Measurements from ENCODE around the gene BEST3. TPM values are rescaled to one million over a fixed set of nuclear protein-coding genes. Genes with fewer than 3 reads are reported as not detected.

BEST3 gene
- total RNA-seq = not detected

DNA sequence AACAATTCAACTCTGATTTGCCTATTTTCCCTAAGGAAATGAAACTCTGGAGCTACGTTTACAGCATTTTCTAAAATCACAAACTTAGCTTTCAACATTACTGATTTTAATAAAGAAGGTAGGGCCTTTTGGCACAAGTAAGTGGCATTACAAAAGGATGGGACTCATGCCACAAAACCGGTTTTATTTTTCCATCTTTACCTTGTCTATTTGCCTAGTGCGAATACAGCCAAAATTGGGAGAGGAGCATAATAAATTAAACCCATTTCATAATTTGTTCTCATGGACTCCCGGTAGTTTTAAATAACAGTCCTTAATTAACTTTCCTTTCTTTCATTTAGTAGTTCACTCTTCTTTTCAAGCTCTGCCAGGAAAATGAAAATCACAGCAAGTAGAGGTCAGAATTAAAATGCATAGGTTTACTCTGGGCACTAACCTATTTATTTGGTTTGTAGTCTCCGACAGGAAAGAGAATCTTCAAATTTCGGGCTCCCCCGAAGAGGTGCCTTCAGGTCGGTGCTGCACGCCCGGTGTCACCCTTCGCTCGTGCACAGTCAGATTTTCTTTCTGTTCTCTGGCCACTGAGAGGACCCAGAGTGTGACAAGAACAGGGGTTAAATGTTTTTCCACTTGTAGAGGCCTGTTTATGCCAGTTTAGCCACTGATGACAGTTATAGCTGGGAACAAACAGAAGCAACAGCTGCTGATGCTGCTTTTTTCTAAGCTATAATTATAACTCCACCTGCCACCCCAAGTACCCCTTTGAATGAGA lies at the start of gene BEST3:
Gene BEST3, minus strand, starts transcription at position 535 of the 772 bp plus-strand sequence. CDS start 1,505 bp downstream, outside the sequence.
- POLR2A ChIA-PET = no interaction called here
- DNase-seq = no peak
- Mint-ChIP-seq H3K27me3 (peaks cover 4% of the 10 kb centered on the region), H3K4me1 (no peaks in the 10 kb centered on the region), H3K36me3 (ENCODE audit: low read depth) (no peaks in the 10 kb centered on the region), H3K9me3 (no peaks in the 10 kb centered on the region), H3K4me3 (no peak within 1 kb of the TSS), H3K27ac (no peak within 1 kb of the TSS)
- CTCF ChIA-PET = interaction anchor here (1.2 to 1.4 kb wide), 2 partner anchors 12 to 40 kb away, joined by 3 read pairs; partner anchors contain the start of gene RAB3IP

DNA sequence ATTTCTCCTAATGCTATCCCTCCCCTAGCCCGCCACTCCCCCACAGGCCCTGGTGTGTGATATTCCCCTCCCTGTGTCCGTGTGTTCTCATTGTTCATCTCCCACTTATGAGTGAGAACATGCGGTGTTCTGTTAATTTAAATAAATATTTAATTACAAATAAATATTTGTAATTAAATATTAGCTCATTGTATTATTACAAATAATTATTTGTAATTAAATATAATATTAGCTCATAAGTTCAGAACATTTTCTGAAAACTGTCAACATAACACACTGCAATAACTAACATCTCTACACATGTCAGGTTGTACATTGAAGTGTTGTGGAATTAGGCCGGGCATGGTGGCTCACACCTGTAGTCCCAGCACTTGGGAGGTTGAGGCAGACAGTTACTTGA lies 45.0 kb upstream of the BEST3 start:
- Mint-ChIP-seq H3K4me3 (no peak overlapping the region), H3K27ac (no peak overlapping the region), H3K36me3 (ENCODE audit: low read depth) (no peaks in the 10 kb centered on the region), H3K27me3 (no peaks in the 10 kb centered on the region), H3K9me3 (no peaks in the 10 kb centered on the region), H3K4me1 (peaks cover 17% of the 10 kb centered on the region)
- CTCF ChIA-PET = no interaction called here
- DNase-seq = no peak
- POLR2A ChIA-PET = no interaction called here

DNA sequence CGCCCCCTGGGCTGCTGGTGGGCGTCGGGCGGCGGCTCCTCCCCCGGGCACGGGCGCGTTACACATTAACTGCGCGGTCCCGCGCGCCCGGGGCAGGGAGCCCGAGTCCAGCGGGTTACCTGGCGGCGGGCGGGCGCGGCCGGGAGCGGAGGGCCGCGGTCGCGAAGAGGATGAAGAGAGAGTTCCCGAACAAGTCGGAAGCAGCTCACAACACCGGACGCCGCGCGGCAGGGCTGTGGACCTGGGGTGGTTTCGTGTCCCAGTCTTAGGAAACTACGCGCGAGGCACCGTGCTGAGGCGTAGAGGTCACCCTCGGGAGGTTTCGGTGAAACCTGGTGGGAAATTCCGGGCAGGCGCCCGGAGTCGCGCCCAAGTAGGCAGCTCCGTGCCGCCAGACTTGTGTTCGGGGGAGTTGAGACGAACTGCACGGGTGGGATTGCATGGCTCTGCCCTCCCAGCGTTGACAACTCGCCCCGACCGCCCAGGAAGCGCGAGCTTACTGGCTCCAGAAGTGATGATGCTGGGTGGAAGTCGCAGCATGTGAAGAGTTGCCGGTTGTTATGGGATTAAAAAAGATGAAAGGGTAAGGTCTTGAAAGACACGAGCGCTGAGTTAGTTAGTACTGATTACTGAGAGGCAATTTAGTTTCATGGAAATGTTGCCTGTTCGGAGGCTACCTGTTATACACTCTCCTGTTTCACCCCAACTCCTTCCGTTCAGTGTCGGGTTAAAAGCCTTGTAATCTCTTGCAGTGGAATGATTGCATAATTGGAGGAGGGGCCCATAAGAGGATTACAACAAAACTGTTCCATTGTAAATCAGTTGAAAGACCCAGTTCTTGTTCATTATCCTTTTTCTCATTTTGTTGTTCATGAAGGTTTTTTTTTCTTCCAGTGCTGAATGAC lies 40.4 kb upstream of the BEST3 start:
- H3K36me3 Mint-ChIP-seq (ENCODE audit: low read depth) = no peaks in the 10 kb centered on the region
- peak overlapping the region; percentile 84 for H3K4me3 Mint-ChIP-seq
- ChIA-PET POLR2A (no interaction called here), CTCF (interaction anchor here (0.7 to 2.6 kb wide), 6 partner anchors 9 to 382 kb away, joined by 3 to 10 read pairs (median 4); partner anchors contain the start of gene BEST3)
- peaks cover 21% of the 10 kb centered on the region for H3K27me3 Mint-ChIP-seq
- peak; percentile 71 for DNase-seq
- no peaks in the 10 kb centered on the region for H3K9me3 Mint-ChIP-seq
- H3K27ac Mint-ChIP-seq = peak overlapping the region; percentile 89
- H3K4me1 Mint-ChIP-seq = peaks cover 21% of the 10 kb centered on the region

DNA sequence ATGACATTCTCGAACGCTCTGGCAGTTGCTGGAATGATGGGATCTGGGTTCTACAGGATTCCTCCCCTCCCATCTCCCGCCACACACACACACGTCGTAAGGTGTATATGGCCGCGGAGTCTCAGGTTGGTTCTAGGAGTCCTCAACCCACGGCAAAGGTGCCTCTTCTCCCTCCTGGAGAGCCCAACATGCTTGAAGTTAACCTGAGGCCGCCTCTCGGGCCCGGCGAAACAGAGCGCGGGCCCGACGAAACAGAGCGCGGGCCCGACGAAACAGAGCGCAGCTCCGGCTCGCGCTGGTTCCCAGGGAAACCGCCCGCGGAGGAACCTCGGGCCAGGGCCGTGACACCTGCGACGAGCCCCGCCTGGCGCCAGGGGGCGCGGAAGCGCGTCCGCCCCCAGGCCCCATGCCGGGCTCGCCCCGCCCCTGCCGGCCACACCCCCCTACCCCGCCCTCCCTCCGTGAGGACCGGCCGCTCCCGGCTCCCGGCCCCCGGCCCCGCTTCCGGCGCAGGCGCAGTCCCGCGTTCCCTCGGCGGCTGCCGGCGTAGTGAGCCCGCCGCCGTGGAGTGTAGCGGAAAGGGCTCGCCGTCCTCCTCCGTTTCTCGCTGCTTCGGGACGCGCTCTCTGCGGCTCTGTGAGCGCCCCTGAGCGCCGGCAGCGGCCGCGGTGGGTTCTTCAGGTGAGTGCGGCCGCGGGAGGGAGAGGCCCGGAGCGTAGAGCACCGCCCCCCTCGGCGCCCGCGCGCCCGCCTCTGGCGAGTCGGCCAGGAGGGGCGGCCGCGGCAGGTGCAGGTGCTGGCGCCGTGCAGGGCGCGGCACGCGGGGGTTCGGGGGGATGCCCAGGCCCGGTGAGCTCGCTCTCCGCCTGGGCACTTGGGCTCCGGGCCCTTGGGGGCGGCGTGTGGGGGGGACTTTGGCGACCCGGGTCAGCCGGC lies 39.5 kb upstream of the BEST3 start, which contains the start of gene RAB3IP:
Gene RAB3IP, plus strand, starts transcription at position 510 of the 936 bp plus-strand sequence. CDS start 16,549 bp downstream, outside the sequence.
- Mint-ChIP-seq H3K9me3 (no peaks in the 10 kb centered on the region), H3K27ac (peak within 1 kb of the TSS; percentile 89), H3K27me3 (peaks cover 31% of the 10 kb centered on the region), H3K4me3 (peak within 1 kb of the TSS; percentile 84), H3K36me3 (ENCODE audit: low read depth) (no peaks in the 10 kb centered on the region), H3K4me1 (peaks cover 21% of the 10 kb centered on the region)
- DNase-seq = peak; percentile 91
- ChIA-PET POLR2A (no interaction called here), CTCF (interaction anchor here (0.6 to 2.8 kb wide), 12 partner anchors 10 to 418 kb away, joined by 3 to 10 read pairs (median 4); partner anchors contain the start of gene BEST3)

DNA sequence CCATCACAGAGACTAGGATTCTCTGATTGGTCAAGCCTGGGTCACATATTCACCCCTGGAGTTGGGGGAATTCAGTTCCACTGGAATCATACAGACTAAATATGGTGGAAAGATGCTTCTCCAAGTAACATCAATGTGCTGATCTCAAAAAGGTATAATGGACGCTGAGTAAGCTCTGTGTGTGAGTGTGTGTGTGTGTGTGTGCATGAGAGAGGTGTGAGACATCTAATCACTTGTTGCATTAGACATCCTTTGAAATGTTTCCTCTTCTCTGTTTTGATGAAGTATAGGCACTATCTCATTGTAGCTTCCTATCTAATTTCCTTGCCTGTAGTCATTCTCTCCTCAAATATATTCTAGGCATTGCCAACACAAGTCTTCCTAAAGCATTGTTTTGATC lies 34.5 kb upstream of the BEST3 start:
- Mint-ChIP-seq H3K9me3 (no peaks in the 10 kb centered on the region), H3K36me3 (ENCODE audit: low read depth) (no peaks in the 10 kb centered on the region), H3K27ac (no peak overlapping the region), H3K27me3 (peaks cover 37% of the 10 kb centered on the region), H3K4me3 (no peak overlapping the region), H3K4me1 (peaks cover 4% of the 10 kb centered on the region)
- DNase-seq = no peak
- CTCF ChIA-PET = no interaction called here
- POLR2A ChIA-PET = no interaction called here

DNA sequence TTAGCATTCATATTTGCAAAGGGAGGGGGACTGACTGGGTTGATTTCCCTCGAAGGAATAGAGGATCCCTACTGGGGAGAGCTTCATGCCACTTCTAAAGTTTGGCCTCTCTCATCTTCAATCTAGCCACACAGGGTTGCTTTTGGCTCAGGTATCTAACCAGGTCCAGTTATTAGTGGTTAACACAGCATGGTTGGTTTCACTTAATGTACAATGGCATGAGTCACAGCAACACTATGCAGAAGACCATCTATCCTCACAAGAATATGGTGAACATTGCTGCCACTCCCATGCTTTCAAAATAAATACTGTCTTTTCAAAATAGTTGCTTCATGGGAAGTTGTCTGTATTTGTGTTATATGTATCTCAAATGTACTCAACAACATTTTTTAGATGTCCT lies 33.0 kb upstream of the BEST3 start:
- peaks cover 33% of the 10 kb centered on the region for H3K27me3 Mint-ChIP-seq
- H3K4me1 Mint-ChIP-seq = no peaks in the 10 kb centered on the region
- ChIA-PET CTCF (no interaction called here), POLR2A (no interaction called here)
- H3K9me3 Mint-ChIP-seq = no peaks in the 10 kb centered on the region
- H3K4me3 Mint-ChIP-seq = no peak overlapping the region
- no peak overlapping the region for H3K27ac Mint-ChIP-seq
- H3K36me3 Mint-ChIP-seq (ENCODE audit: low read depth) = no peaks in the 10 kb centered on the region
- DNase-seq = no peak

DNA sequence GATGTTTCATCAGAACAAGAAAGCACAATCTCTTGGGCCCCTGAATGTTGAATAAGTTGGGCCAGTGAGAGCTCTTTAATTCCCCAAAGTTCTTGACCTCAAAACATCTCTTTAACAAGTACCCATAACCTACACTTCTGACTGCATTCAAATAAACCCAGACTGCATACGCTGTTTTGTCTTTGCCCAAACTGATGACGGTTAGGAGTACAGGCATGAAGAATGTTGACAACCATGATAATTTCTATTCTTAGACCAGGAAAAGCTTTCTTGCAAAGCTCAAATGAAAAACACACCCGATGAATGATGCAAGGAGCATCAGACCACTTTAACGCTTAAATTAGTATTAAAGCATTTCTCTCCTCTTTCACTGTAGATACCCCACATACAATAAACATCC lies 27.8 kb upstream of the BEST3 start:
- no peaks in the 10 kb centered on the region for H3K9me3 Mint-ChIP-seq
- POLR2A ChIA-PET = no interaction called here
- H3K4me3 Mint-ChIP-seq = no peak overlapping the region
- H3K4me1 Mint-ChIP-seq = no peaks in the 10 kb centered on the region
- no peak overlapping the region for H3K27ac Mint-ChIP-seq
- CTCF ChIA-PET = interaction anchor here (0.6 to 1.3 kb wide), 2 partner anchors 11 to 199 kb away, joined by 4 read pairs; no protein-coding TSS in a partner anchor
- peaks cover 18% of the 10 kb centered on the region for H3K27me3 Mint-ChIP-seq
- no peak for DNase-seq
- H3K36me3 Mint-ChIP-seq (ENCODE audit: low read depth) = no peaks in the 10 kb centered on the region

DNA sequence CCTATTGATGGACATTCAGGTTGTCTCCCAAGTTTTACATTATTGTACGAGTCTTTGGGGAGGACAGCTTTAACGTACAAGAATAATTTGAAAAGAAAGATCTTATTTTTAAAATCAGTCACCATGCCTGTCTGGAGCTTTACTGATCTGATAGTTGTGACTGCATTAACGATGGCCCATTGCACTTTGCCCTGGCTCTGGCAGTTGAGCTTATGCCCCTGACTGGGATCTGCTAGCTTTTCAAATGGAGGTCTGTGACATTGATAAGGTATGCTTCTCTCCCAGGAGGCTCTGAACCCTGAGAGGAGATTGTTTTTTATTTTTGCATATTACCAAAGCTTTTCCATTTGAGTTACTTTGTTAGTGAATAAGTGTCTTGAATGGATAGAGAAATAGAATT lies 21.6 kb upstream of the BEST3 start:
- no peaks in the 10 kb centered on the region for H3K4me1 Mint-ChIP-seq
- POLR2A ChIA-PET = no interaction called here
- CTCF ChIA-PET = interaction anchor here (1.1 to 2.3 kb wide), 2 partner anchors 14 to 17 kb away, joined by 3 to 8 read pairs; partner anchors contain the start of gene RAB3IP
- DNase-seq = no peak
- no peak overlapping the region for H3K27ac Mint-ChIP-seq
- no peak overlapping the region for H3K4me3 Mint-ChIP-seq
- H3K27me3 Mint-ChIP-seq = peaks cover 25% of the 10 kb centered on the region
- H3K36me3 Mint-ChIP-seq (ENCODE audit: low read depth) = no peaks in the 10 kb centered on the region
- H3K9me3 Mint-ChIP-seq = no peaks in the 10 kb centered on the region

DNA sequence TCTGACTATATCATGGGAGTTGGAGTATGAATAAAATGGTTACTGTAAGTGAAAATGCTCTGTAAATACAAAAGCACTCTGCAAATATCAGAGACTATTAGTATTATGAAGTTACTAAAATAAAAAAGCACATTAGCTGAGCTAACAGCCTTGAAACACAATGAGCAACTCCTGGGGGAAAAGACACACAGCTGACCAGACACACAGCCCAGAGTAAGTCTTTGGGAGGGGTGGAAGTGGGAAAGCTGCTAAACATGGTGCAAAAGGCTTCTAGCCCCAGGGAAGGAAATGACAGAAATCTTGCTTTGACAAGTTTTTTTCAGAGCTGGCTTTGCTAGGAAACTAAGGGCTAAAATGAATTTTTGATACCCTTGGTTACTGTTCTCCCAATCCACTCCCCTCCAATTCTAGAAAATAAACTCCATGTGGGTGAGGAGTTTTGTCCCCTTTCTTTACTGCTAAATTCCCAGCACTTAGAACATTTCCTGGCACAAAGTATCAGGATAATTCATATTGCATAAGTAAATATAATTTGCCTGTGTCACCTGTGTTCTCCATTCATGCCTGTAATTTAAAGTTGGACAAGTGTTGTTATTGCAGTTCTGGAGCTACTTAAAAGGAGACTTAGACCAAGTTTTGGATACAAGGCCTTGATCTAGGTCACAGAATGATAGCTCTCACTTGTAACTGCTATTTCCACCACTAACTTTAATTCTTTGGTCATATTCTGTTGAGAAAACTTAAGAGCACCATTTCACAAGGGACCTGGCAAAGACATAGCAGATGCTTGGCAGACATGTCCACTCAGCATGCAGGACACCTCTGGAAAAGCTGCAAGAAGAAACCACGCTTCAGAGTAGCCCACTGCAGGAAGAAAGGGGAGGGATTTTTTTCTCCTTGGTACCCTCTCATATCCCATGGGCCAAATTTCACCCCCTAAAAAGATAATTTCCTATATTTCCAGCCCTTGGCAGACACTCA lies 20.5 kb upstream of the BEST3 start:
- H3K4me3 Mint-ChIP-seq = no peak overlapping the region
- ChIA-PET POLR2A (no interaction called here), CTCF (interaction anchor here (1.1 to 2.3 kb wide), 2 partner anchors 15 to 18 kb away, joined by 3 to 8 read pairs; partner anchors contain the start of gene RAB3IP)
- H3K27me3 Mint-ChIP-seq = peaks cover 27% of the 10 kb centered on the region
- H3K4me1 Mint-ChIP-seq = no peaks in the 10 kb centered on the region
- H3K27ac Mint-ChIP-seq = no peak overlapping the region
- no peaks in the 10 kb centered on the region for H3K36me3 Mint-ChIP-seq (ENCODE audit: low read depth)
- no peak for DNase-seq
- H3K9me3 Mint-ChIP-seq = no peaks in the 10 kb centered on the region

DNA sequence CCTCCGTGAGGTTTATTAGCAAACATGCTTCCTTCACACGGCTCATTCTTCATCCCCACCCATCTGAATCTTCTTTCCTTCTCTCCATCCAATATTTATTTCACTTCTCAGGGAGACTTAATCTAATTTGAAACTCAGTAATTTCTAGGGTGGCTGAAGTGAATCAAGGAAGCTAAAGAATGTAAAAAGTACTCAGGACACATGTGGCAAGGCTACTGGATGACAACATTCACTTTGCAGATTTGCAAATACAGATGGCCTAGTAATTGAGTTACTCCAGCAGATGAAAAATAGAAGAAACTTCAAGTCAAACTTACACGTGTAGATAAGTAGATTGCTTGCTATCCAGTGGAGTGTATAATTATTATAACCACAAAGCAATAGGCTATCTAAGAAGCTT lies 15.4 kb upstream of the BEST3 start:
- H3K4me3 Mint-ChIP-seq = no peak overlapping the region
- H3K9me3 Mint-ChIP-seq = peaks cover 2% of the 10 kb centered on the region
- DNase-seq = no peak
- no peak overlapping the region for H3K27ac Mint-ChIP-seq
- H3K36me3 Mint-ChIP-seq (ENCODE audit: low read depth) = no peaks in the 10 kb centered on the region
- H3K27me3 Mint-ChIP-seq = peaks cover 8% of the 10 kb centered on the region
- POLR2A ChIA-PET = no interaction called here
- no peaks in the 10 kb centered on the region for H3K4me1 Mint-ChIP-seq
- CTCF ChIA-PET = no interaction called here

DNA sequence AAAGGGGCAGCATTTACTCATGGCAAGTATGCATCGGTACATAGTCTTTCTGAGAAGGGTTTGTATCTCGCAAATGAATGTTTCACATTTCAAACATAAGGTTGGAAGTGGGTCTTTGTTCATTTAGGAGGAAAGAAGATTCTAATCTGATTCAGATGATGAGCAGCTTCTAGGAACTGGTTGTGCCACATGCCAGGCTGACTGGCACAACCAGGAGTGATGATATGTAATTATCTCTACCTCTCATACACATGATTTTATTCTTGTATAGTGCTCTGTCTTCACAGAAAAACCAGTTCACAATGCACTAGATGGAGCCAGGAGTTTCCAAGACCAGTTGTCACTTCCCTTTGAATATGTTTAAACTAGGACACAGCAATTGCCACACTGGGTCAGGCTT lies 13.7 kb upstream of the BEST3 start:
- POLR2A ChIA-PET = no interaction called here
- H3K27me3 Mint-ChIP-seq = peaks cover 9% of the 10 kb centered on the region
- H3K4me3 Mint-ChIP-seq = no peak overlapping the region
- no peaks in the 10 kb centered on the region for H3K4me1 Mint-ChIP-seq
- H3K9me3 Mint-ChIP-seq = peaks cover 2% of the 10 kb centered on the region
- CTCF ChIA-PET = no interaction called here
- no peak for DNase-seq
- no peaks in the 10 kb centered on the region for H3K36me3 Mint-ChIP-seq (ENCODE audit: low read depth)
- H3K27ac Mint-ChIP-seq = no peak overlapping the region

Data from activated CD4-positive, alpha-beta T cell treated with anti-CD3 and anti-CD28 coated beads, Interleukin-2, amount 10 ng/mL, durations not matched to agents 7 days and 5 days (primary cell).